GM18858 (cell line): ENCODE measurements around the gene HOXA9.

ENCODE experiments used
- ATAC-seq: cut with Tn5 transposase; IDR thresholded peaks from one replicate; pipeline ENCODE4 v1.9.1; 2021; ENCODE audit not compliant: unreplicated experiment

Gene HOXA9

DNA sequence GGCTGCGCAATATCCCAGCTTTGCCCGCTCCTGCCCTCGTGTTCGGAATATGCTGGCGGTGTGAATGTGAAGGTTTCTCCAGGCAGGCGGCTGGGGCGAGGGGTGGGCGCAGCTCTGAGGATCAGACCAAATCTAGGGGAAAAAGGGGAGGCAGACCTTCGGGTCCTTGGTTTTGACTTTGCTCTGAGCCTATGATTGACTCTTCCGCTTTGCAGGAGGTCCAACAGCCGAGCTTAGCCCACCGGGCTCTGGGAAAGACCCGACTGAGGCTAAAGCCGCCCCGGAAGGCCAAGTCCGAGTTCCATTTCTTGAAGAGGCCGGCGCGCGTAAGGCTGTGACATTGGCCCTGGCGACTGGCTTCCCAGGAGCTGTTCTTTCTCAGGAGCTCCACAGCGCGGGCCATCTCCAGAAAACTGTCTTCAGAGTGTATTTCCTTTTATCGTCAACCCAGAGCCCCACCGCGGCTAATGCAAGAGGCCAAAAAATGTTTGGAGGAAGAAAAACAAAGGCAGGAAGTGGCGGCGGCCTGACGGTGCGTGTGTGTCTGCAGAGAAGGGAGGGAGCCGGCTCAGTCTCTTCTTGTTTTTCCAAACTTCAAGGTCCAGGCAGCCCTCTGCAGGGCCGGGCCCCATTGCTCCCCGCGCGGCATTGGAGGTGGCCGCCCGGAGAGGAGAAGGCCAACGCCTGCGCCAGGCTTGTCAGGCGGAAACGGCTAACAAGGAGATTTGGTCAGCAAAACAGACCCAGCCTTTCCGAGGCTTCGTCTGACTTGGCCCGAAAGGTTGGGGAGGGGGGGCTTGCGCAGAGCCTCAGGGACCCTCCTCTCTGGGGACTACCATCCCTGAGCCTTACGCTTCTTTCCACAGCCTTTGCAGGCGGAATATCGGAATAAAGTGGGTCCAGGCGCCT lies 23.3 kb upstream of the HOXA9 start:
- ATAC-seq = no peak

DNA sequence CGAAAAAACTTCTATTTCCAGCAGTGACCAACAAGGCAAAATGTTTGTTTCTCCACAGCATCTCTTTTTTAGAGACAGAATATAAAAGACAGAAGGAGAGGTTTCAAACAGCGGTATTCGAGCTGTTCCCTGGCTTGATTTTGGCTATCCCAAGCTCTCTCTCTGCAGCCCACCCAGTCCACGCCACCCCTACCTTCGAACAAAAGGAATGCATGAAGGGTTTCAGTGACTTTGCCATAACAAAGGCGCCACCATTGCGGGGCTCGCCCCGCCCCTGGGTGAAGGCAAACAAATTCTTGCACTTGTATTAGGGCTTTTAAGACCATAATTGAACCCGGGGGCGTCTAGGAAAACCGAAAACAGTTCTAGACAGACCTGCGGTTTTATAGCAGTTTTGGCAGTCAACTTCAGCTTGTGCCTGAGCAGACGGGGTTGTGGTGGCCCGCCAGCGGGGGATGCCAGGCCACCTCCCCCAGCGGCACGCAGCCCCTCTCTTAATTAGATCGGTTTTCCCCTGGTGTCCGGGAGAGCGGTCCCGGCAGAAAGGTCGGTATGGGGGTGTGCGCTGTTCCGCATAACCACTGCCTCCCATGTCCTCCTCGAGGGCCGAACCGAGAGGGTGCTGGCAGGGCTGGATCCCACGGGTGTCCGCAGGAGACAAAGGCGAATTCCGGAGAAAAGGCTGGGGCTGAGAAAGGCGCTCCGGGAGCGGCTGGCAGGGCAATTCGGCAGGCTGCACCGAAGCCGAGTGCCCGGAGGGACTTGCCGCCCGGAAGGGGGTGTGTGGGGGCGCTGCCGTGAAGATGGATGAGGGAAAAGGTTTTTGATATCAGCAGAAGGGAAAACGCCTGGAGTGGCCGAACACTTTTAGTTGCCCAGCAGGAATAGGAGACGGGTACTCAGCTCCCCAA lies 22.4 kb upstream of the HOXA9 start:
- no peak for ATAC-seq

DNA sequence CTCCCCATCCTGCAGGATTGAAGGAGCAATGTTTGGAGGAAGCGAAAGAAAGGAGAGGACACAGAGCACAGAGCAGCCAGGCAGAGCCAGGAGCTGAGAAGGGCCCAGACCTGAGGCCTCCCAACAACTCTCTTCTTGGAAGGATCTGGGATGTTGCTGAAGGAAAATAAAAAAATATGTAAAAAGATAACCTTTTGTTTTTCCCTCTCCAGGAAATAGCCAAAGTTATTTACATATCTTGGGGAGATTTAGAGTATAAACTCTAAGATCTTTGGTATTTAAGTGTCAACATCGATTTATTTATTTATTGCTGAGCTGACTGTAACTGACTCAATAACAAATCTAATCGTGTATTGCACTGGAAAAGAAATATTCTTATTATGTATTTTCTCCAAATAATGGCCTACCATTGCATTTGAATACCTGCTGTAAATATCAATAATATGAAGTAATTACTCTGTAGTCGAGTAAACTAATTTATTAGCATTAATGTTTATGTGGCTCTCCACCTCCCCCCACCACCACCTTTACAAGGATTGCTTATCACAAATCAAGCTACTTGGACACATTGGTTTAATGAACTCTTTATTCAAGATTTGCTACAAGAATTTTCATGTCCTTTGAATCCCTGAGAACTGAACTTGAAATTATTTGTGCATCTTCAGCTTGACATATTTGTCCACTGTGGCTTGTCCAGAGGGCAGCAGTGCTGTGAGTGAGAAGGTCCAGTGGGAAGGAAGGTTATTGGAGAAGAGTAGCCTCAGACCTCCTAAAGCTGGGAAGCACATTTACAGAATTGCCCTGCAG lies 21.5 kb upstream of the HOXA9 start:
- ATAC-seq = no peak

DNA sequence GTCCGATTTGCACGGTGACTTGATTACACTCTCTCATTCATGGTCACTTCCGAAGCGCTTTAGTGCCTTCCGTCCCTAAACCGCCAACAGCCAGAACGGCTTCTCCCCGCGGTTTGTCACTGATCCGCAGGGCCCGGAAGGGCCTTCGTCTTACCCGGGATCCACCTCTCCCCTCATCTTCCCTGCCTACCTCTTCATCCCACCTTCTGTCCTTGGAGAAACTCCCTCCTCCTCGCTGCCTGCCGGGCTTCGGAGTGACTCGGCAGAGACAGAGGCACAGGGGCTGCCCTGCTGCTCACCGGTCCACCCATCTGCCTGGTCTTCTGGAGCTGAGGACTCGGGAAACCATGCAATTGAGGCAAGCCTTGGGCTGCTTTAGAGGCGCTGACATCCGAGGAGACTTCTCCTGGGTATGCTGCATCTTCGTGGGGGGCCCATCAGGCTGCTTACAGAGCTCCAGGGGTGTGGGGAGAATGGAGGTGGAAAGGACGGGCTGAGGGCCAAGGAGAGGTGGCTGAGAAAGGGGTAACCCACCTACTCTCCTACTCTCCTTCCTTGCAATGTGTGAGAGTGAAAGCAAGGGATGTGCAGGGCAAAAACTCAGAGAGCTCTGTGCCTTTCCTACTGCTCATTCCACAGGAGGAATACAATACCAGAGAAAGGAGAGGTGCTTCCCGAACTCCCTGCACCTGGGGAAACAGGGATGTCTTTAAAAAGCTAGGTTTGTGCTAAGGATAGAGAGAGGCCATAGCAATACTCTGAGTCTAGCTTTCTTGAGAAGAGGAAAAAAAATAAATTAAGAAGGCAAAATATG lies 20.7 kb upstream of the HOXA9 start:
- no peak for ATAC-seq

DNA sequence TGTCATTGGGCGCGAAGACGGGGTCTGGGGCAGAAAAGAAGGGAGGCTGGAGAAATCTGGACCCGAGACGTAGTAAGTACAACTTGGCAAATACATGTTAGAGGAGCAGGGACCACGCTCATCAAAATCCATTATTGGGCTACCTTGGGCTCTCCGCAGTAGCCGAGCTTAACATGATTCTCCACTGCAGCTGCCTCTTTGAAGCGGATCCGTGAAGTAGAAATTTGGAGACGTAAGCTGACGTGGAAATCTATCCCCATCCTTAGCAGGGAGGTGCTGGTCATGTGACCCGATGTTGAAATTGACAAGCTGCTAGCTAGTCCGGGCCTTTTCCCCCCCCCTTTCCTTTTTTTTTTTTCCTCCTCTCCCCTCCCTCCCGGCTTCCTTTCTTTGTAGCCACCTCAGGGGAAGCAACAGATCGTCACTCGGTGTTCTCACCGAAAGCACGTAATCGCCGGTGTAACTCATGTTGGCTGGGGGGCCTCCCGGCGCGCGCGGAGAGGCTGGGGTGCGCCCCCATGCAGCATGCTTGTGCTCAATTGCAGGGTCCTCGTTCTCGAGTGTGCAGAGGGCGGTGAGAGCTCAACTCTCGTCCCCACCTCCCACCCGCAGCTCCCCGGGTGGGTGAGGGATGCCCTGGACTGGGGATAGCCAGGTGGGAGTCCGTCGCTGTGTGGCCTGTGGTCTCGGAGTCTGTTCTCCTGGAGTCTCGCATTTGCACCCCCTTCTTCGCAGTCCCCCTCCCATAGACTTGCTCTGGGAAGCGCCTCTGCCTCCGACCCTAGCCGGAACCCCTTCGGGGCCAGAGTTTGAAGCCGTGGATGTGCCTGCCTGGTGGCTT lies 19.9 kb upstream of the HOXA9 start, which contains the start of gene HOXA11:
Gene HOXA11, minus strand, starts transcription at position 220 of the 841 bp plus-strand sequence. Its CDS starts 88 bp downstream, at position 132.
- no peak for ATAC-seq

DNA sequence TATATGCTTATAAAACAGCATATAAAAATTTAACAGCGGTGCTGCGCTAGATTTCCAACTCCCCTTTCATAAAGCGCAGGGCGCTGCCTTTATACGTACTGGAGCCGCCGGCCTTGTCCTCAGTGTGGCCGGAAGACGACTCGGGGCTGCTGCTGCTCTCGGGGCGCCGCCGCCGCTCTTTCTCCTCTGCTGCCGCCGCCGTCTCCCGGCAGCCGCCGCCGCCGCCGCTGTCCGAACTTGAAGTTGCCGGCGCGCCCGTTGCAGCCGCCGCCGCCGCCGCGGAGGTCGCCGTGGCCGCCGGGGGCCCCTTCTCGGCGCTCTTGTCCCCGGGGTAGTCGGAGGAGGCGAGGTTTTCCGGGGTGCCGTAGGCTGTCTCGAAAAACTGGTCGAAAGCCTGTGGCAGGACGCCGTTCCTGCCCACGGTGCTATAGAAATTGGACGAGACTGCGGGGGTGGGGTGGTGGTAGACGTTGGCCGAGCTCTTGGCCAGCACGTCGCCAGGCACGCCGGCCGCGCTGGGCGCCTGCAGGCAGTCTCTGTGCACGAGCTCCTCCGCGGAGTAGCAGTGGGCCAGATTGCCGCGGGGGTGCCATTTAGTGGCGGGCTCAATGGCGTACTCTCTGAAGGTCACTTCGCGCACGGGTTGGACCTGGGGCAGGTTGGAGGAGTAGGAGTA lies 19.1 kb upstream of the HOXA9 start:
- no peak for ATAC-seq

DNA sequence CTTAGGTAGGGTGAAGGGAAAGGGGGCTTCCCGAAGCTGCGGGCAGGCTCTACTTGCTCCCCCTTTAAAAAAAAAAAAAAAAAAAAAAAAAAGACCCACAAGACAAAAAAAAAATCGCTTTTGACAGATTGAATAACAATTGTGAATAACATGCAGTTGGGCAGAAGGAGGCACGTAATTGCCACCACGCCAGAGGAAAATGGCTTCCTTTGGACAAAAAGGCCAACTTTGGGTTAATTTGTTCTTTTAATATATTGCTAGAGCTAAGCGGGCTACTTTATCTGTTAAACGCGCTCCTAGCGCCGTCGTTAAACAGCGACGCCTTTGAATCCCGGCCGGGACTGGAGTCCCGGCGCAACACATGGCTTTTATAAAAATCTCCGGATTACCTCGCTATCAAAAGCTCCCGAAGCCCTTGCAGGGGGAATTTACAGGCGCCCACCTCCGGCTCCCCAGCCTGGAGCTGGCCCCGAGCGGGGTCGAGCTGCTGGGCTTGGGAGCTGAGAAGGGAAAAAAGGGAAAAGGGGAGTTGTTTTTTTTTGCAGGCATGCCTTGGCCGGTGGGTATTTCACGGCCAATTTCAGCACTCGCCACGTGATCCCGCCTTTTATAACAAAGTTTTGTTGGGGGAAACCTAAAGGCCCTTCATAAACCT lies 18.5 kb upstream of the HOXA9 start:
- ATAC-seq = no peak

DNA sequence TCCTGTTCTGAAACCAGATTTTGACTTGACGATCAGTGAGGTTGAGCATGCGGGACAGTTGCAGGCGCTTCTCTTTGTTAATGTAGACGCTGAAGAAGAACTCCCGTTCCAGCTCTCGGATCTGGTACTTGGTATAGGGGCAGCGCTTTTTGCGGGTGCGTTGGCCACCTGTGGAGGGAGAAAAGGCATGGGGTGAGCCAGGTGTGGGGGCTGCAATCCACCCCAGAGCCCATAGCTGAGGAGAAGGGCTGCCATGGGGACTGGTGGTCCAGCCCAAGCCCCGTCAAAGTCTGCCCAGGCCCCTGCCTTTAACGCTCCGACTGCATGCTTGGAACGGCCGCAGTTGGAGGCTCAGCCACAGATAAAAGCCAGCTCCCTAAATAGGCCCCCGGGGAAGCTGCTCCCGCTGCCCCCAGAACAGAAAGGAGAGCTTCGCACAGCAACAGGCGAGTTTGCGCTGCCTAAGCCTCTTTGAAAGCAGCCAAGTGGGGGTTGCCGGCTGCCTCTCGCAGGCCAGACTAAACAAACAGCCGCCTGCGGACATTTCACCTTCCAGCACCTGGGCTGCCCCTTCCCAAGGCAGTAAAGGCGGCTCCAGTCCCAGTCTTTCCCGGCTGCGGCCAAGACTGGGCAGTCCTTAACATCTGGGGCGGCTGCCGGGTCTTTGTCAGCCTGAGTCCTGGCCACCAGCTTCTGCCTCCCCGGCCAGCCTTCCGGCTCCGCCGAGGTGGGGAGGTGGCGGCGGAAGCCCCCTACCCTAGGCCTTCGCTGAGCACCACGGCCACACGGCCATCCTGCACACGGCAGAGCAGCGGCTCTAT lies 17.7 kb upstream of the HOXA9 start:
- ATAC-seq = no peak

DNA sequence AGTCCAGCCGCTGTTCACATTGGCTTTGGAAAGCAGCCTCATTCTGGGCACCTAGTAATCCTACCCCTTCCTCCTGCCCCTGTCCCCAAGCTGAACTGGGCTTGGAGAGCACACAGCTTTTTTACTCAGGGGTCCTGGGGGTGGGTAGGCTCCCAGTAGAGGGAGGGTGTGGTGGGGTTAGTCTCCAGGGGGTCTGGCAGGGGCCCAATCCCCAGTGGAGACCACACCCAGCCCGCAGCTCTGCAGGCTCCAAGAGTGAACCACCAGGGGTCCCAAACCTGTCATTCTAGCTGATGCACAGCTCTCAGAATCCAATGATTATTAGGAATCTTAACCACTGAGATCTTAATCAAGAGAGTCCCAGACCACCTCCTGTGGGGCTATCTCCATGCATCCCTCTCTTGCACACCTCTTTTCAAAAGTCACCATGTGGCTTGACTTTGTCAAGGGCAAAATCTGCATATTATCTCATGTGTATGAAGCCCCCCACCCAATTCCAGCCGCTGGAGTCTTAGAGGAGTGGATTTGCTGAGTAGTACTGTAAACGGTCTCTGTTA lies 17.0 kb upstream of the HOXA9 start:
- no peak for ATAC-seq

DNA sequence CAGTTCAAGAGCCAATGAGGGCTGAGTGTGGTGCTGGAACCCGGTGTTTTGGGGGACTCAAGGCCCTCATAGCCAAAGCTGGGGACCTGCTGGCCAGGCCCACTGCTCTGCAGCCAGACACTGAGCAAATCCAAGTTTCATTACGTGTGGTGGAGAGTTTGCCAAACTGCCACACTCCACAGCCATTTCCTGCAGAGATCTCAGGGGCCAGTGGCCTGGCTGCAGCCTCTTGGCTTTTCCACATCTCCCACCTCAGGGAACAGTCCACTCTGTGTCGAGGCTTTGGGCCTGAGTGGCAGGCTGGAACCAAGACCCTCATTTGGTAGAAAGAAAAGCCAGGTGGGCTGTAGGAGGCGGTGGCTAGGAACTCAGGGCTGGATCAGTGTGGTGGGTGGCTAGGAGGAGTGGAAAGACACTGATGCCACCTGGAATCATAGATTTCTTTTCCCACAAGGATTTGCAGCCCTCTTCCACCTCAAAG lies 16.5 kb upstream of the HOXA9 start:
- ATAC-seq = no peak

DNA sequence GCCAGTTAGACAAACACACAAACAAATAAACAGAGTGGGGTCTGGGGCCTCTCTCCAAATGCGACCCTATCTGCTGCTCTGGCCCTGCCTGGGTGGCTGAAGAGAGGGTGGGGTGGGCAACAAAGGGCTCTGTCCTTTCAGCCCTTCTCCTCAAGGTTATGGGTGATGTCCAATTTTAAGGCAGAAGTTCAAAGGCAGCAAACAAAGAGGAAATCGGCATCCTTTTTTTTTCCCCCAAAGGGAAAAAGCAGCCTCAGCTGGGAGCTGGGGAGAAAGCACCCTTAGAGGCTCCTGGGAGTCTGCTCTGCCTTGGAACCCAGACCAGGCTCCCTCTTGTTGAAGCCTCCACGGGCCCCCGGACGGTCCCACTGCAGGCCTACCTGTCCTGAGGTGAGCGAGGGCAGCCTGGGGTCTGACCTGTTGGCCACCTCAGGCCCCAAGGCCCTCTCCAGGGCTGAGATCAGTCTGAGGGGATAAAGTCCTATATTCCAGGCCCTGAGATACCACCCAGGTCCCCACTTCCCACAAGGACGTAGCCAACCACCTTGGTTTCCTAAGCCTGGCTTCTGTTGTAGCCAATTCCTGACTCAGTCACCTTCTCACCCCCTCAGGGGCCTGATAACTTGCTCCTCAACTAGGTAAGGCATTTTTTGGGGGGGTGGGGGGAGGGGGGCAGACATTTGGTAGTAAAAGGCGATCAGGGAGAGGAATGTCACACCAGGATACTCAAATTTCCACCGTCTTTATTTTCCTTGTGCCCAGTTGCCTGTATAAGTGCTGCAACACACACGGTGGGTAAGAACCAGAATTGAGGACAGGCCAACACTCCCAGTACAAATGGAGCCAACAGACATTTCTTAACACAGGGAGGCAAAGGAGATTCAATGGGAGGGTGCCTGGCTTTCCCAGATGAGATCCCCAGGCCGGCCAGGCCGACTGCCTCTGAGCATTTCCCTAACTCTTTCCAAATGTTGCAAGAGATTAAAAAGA lies 15.4 kb upstream of the HOXA9 start:
- ATAC-seq = no peak

DNA sequence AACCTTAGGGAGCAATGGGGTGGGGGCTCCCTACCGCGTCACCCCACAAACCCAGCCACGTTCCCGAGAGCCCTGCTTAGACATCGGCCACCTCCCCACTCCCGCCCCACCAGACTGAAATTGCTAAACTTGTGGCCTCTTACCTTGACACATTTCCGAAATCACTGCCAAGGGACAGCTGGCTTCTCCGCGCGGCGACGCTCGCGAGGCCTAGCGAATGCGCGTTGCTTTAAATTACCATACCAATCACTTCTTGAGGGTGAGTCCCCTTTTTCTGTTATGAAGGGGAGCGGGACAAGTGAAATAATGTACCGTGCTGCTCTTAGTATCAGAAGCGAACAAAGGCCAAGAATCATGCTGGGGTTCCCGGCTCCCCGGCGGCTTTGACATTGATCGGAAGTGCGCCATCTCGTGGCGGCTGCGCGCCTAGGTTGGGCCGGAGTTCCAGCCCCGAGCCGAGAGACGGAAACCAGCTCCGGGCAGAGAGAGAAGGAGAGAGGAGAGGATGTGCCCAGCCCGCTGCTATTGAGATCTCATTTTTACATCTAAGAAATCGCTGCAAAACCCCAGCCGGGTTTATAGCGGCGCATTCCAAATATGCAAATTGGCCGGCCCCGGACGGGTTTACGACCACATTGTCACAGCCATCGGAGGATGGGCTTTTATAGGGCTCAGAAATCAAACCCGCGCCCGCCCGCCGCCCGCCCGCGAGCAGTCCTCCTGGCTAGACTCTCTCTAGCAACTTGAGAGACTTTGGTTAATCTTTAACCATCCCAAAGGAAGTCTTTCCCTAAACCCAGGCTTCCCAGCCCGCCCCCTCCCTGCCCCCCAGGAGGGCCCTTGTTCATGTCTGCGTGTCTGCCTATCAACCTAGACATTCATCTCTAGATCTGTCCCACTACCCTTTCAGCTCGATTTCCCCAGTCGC lies 14.4 kb upstream of the HOXA9 start:
- no peak for ATAC-seq

DNA sequence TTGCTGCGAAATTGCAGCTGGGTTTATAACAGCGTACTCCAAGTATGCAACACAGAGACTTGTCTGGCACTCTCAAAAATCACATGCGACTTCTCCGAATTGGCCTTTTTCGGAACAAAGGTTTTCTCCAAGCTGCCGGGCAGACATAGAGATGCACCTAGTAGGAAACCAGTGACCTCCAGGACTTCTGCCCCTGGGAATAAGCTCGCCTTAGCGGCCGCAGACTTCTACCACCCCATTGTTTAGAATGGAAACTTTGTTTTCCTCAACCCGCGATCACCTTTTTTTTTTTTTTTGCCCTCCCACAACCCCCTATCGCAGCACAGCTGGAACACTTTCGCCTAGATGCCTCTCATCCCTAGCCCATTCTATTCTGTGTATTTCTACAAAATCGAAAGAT lies 13.7 kb upstream of the HOXA9 start:
- ATAC-seq = no peak

DNA sequence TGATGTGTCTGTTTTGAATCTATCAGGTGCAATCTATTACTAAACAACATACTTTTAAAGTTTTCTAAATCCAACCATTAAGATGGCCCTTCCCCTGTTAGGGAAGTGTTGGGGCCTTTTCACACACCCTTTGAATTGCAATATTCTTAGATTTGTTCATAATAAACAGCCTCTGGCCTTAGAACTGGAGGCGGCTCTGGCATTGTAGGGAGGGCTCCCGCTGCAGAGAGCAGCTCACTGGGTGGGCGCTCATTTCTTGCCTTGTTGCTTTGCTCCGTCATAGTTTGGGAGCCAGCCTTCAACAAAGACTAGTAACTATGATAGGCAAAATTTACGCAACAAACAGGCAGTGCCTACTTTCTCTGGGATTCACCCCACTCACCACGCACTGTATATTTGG lies 13.0 kb upstream of the HOXA9 start:
- ATAC-seq = no peak
